GM21423 (cell line): ENCODE results near the gene C20orf96.

Experiments
- ATAC-seq: cut with Tn5 transposase; IDR thresholded peaks from one replicate; pipeline ENCODE4 v1.9.1; 2021; ENCODE audit warnings: mild to moderate bottlenecking, moderate library complexity; ENCODE audit not compliant: unreplicated experiment

Gene C20orf96

DNA sequence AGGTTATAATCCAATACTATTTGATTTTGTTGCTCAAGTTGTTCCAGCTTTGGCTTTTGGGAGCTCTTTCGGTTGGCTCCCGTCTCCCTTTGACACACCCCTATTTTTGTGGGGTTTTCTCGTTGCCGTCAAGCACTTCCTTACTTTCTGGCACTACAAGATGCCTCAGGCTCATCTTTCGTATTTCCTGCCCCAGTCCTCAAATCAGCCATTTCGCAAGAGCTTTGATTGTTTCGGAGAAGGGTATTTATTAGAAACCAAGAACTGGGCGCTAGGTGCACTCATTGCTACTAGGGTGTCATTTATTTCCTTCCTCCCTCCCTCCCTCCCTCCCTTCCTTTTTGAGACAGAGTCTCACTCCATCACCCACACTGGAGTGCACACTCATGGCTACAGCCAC lies 21.5 kb upstream of the C20orf96 start:
- no peak for ATAC-seq

DNA sequence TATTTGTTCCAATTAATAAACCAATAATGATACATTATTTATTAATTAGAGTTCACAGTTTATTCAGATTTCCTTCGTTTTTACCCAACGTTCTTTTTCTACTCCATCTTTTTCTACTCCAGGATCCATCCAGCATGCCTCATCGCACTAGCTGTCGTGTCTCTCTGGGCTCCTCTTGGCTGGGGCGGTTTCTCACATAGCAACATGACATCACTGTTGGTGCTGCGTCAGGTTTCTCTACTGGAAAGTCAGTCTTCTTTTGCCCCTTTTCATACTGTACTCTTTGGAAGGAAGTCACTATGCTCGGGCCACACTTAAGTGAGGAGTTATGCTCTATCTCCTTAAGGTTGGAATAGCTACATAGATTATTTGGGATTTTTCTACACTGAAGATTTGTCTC lies 21.1 kb upstream of the C20orf96 start:
- ATAC-seq: no peak

DNA sequence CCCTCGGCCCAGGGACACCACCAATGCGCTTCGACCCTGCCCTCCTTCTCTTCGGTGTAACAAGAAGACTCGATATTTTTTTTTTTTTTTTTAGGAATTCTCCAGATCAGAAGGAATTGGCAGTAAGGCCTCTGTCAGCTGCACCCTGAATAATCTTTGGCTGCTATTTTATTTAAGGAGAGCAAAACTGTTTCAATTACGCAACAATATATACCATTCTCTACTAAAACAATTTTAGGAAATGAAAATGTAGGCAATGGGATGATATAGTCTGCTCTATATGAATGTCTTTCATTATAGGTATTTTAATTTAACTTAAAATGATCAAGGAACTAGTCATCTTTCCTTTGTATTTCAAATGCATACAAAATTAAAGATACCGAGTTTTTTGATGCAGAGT lies 20.1 kb upstream of the C20orf96 start:
- ATAC-seq: no peak

DNA sequence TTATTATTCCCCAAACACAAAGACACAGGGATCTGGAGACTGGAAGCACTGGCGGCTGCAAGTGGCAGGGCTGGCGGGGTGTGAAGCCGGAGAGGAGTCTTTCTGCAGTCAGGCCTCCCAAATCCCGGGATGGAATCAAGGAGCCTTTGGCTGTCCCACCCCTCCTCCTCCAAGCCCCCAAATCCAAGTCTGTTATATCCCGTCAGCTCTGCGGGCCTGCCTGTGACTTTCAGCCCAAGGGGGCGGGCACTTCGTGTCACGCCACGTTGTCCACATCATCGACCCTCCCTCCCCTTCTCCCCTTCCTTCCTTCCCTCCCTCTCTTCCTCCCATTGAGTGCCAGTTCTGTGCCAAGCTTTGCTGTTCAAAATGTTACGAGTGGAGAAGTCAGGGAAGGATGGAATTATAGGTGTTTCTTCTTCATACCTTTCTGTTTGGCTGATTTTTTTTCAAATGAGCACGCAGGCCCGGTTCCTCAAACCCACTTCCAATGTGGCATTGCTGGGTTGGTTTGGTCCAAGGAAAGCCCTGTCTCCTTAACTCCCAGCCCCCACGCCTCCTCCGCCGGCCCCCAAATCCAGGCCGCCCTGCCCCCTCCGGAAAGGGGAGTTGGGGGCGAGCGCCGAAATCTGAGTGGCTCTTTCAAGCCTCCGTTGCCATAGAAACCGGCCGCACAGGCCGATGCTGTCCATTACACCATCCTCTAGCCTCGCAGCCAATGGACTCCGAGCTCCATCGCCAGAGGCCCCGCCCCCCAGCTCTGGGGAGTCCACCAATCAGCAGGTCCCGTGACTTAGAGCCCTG lies 19.5 kb upstream of the C20orf96 start:
- ATAC-seq: peak; percentile 96

DNA sequence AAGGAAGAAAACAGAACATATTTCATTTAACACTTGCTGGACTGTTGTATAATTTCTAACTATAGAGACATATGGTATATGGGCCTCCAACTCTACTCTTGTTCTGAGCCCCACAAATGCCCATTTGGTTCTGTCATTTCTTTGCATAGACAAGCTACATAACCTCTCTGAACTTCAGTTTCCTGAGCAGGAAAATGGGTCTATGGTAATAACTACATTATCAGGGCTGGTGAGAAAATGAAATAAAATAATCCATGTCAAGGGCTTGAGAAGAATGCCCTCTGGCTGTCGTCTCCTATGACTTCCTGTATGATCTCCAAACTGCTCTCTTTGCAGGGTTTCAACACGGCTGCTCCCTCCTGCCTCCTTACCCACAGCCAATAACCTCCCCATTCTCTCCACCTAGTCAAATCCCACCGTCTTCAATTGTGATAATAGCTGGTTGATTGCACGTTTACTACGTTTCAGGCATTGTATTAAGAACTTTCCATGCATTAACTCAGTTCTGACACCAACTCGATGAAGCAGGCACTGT lies 18.8 kb upstream of the C20orf96 start:
- ATAC-seq: no peak

DNA sequence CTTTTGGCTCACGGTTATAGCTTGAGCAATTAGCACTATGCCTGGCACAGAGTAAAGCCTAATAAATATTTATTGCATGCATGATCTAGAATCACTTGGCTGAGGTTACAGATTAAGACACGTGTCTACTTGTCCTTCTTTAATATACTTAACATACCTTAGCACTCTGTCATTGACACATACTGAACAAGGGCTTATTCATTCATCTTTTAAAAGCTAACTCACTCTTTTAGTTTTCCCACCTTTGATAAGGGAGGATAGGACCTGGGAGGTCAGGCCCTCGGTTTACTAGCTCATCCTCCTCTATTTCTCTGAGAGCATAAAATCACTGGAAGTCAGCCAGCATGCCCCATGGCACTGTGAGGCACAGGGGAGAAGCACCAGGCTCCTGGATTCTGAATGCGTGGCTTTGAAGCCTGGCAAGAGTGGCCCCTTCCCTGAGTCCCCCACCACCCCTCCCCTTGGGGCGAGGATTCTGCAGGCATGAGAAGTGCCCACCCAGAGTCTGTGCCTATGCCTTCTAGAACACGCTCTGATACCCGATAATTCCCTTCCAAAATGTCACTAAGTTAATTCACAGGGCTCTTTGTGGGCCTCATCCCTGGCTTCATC lies 18.0 kb upstream of the C20orf96 start:
- ATAC-seq: no peak

DNA sequence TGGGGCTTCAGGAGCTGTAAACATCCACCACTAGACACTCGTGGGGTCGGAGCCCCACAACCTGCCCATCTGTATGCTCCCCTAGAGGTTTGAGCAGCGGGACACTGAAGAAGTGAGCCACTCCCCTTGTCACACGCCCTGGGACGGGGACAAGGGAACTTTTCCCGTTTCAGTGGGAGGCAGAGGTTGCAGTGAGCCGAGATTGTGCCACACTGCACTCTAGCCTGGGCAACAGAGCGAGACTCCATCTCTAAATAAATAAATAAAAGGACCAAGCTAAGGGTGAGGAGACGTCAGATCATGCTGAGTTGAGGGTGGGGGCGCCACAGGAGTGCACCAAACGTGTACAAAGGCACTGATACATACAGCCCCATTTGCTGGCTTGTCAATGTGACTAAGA lies 15.2 kb upstream of the C20orf96 start:
- no peak for ATAC-seq

DNA sequence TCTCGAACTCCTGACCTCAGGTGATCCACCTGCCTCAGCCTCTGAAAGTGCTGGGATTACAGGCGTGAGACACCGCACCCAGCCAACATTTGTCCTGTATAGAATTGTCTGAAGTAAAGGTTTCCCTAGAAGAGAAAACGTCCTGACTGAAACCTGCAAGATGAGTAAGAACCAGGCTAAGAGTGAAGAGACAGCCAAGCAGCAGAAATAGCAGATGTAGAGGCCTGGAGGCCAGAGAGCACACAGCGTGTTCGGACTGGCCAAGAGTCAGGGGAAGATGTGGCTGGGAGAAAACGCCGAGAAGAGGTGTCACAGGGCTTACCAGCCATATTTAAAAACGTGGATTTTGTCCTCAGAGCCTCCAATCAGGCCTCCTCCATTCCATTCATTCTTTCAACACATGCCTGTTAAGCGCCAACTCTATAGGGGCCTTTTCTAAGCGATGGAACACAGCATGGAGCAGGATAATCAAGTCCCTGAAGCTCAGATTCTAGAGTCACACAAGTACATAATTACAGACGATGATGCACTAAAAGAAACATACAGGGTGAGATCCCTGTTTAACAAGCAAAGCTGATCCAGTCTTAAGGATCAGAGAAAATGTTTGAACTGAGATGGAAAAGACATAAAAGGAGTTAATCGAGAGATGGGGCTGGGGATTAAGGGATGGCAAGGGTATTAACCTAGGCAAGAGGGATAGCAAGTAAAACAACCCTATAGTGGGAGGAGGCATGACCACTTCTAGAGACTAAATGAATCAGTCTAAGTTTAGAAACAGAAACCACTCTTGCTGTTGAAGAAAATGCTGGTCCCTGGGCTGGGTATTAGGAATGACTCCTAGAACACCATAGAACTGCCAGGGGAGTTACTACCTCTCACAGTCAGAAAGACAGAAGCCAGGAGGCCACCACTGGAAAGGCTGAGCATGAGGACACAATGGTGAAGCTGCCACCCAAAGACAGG lies 11.6 kb upstream of the C20orf96 start:
- ATAC-seq: no peak

DNA sequence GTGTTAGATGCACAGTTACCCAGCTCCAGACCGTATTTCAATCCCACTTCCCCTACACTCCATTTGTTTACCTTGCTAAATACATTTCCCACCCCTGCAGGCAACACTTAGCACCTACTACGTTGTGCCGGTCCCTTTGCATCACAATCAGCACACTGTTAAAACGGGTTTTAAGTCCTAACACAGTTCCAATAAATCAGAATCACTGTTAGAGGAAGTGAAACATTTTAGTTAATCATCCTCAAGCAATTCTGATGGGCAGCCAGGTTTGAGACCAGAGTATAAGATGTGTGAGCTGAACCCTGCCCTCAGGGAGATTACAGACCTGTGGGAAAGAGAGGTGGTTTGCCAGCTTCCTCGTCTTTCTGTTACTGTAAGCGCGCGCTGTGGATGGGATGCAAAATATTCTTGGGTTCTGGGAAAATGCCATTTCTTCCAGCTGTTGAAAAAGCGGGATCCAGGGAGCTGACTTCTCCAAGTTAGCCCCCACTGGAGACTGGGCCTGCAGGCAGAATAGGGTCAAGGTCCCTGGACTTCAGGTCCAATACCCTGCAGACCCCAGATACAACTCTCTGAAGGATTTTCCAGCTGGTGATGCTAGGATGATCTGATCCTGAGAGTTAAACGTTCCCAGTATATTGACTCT lies 9.9 kb upstream of the C20orf96 start:
- no peak for ATAC-seq

DNA sequence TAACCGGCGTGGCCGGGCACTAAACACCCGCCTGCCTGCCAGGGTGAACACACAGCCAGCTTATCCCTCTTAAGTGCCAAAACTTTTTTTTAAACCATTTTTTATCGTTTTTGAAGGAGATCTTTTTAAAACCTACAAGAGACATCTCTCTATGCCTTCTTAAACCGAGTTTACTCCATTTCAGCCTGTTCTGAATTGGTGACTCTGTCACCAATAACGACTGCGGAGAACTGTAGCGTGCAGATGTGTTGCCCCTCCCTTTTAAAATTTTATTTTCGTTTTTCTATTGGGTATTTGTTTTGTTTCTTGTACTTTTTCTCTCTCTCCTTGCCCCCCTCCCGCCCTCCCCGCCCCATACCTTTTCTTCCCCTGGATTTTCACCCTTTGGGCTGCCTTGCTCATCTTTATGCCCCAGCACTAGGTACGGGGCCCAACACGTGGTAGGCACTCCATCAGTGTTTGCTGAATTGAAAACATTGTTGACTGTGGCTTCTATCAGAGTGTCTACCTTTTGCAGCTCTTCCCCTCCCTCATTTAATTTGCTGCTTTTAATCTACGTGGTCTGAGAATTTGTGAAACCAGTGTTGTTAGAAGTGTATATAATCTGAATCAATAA lies 8.3 kb upstream of the C20orf96 start:
- no peak for ATAC-seq

DNA sequence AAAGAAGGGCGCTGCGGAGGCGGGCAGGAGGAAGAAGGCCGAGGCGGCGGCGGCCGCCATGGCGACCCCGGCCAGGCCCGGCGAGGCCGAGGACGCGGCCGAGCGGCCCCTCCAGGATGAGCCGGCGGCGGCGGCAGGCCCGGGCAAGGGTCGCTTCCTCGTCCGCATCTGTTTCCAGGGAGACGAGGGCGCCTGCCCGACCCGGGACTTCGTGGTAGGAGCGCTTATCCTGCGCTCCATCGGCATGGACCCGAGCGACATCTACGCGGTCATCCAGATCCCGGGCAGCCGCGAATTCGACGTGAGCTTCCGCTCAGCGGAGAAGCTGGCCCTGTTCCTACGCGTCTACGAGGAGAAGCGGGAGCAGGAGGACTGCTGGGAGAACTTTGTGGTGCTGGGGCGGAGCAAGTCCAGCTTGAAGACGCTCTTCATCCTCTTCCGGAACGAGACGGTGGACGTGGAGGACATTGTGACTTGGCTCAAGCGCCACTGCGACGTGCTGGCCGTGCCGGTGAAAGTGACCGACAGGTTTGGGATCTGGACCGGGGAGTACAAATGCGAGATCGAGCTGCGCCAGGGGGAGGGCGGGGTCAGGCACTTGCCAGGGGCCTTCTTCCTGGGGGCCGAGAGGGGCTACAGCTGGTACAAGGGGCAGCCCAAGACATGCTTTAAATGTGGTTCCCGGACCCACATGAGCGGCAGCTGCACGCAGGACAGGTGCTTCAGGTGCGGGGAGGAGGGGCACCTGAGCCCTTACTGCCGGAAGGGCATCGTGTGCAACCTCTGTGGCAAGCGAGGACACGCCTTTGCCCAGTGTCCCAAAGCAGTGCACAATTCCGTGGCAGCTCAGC lies 7.6 kb upstream of the C20orf96 start:
- ATAC-seq: peak; percentile 21

DNA sequence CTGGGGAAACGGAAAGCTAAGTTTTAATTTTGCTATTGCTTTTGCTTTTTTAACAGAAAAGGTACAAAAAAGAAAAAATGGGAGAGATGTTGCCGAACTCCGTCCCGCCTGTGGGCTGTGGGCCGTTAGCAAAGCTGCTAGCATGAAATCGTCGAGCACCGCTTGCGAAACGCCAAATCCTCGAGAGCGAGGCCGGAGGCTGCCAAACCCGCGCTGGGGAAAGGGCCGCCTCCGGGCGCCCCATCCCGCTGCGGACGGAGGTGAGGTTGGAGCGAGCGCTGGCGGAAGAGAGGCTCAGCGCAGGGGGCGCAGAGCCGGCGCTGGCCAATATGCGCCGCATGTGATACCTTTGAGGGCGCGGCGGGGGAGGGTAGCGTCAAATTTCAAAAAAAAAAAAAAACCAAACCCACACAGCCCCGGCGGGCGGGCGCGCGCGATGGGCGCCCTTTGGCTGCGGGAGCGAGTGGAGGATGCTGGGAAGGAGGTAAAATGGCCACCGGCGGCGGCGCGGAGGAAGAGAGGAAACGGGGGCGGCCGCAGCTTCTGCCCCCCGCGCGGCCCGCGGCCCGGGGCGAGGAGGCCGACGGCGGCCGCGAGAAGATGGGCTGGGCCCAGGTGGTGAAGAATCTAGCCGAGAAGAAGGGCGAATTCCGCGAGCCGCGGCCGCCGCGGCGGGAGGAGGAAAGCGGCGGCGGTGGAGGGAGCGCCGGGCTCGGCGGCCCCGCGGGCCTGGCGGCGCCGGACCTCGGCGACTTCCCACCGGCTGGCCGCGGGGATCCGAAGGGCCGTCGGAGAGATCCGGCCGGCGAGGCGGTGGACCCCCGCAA lies 6.8 kb upstream of the C20orf96 start, which contains the start of gene ZCCHC3:
ZCCHC3 (plus strand) TSS at position 473 of the 827 bp plus-strand sequence; CDS start at position 490, 17 bp downstream.
- peak; percentile 76 for ATAC-seq

DNA sequence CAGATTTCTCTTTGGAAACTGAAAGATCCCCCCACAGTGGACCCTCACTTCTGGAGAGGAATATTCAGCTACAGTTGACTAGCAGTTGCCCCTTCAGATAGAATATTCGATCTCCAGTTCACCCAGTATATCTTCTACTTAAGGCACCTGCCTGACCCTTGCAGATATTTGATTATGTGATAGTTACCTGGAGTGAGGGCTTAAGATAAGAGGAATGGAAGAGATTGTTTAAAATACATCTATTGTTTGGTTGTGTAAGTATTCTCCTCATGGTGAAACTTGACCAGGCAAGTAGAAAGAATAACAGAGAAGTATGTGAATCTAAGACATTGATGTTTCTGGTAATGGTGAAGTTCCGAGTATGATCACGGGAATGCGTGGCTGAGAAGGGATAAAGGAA lies 5.3 kb upstream of the C20orf96 start:
- no peak for ATAC-seq

DNA sequence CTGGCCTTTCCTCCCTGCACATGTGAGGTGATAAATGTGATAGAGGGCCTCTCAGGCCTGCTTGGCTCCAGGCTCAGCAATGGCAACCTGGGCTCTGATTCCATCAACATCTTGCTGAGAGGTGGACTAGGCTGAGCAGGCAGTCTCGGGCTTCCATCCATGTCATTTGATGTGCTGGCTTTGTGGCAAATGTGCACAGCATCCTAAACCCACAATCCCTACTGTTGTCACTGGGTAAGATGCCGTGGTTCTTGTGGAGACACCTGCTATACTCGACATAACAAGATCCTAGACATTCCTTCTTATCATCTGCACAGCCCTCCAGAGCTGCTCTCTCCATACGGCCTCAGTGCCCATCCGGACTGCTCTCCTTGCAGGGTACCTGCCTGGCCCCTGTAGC lies 4.1 kb upstream of the C20orf96 start:
- ATAC-seq: no peak

DNA sequence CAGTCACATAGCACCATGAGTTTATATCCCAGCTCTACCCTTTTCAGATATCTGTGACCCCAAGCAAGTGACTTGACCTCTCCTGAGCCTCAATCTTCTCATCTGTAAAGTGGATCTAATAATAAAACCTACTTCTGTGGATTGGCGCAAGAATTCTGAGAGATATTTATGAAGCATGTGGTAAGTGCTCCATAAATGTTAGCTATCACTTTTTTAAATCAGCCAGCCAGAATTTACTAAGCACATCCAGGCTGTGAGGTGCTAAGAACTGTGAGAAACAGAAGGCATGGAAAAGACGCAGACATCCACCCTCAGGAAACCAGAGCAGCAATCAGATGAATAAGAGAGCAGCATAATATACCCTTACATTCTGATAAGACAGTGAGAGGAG lies 862 bp downstream of the C20orf96 start:
- no peak for ATAC-seq

DNA sequence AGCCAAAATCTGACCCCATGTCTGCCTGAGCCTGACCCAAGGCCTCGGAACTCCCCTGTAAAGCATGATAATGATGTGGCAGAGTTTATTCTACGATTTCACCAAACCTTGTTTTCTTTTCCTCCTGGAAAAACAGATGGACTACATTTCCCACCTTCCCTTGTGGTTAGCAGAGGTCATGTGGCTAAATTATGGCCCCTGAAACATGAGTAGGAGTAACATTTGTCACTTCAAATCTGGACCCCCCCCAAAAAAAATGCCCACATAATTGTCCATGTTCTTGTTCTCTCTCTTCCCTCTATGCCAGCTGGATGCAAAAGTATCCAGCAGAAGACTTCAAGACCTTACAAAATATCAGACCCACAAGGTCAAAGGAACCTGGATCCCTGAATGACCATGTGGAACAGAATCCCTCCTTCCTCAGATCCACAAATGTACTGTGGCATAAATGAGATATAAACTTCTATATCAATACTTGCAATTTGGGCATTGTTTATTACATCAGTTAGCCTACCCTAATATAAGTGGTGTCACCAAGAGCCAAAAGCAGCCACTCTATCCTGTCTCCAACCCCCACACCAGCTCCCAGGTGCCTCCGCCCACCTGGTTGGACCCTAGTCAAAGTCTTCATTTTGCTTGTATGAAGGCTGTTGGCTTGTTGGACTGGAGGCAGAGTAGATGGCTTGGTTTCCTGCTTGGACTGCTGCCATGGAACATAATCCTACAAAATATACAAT lies 1.4 kb downstream of the C20orf96 start:
- no peak for ATAC-seq

DNA sequence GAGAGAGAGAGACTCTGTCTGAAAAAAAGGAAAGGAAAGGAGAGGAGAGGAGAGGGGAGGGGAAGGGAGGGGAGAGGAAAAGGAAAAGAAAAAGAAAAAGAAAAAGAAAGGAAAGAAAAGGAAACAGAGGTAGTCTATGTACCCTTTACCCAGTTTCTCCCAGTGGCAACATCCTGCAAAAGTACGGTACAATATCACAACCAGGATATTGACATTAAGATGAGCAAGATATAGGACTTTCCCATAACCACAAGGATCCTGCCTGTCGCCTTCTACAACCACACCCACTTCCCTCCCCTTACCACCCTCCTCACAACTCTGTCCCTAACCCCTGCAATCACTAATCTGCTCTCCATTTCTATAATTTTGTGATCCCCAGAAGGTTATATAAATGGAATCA lies 4.0 kb downstream of the C20orf96 start:
- no peak for ATAC-seq

DNA sequence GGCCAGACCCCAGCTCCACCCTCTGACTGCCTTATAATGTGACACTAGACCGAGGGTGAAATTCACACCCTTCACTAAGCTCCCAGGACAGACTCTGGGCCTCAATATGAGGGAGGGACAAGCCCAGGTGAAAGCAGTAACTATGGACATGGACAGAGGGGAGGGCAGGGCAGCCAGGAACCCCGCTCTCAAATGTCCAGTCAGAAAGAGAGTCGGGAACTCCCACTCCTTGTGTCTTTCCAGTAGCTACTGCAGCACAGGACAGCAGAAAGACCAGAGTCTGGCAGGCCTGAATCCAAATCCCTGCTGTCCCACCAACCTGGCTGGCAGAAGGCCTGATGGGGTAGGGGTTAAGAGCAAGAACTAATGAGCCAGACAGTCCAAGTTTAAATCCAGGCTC lies 6.4 kb downstream of the C20orf96 start:
- ATAC-seq: no peak
